Uterus (tissue), 4 donors: ENCODE results near the gene WDR4. TPM values are rescaled to one million over a fixed set of nuclear protein-coding genes. Genes with fewer than 3 reads are reported as not detected.
"Not testable (repeated sequence)": the region's sequence is repeated elsewhere in the genome, so short reads cannot be mapped to it uniquely, and the experiment has no call there.

Source experiments
- DNase-seq, 2 donors: peaks; one replicate each; pipeline ENCODE4 v3.0.0-alpha.2; 2019 to 2020
- H3K27ac ChIP-seq, 2 donors: fragments of 200-600 bp; sonication (generic); 1 replicate in 1 of 2; 2 replicates in 1 of 2; pipeline ENCODE4 v1.5.1; 2016 to 2018
- H3K27me3 ChIP-seq, 2 donors: fragments of 200-600 bp; sonication (generic); one replicate each; pipeline ENCODE4 v1.5.1; 2018 to 2019; ENCODE audit warnings: control low read depth in 1 of 2
- H3K36me3 ChIP-seq, 2 donors: fragments of 200-600 bp; sonication (generic); one replicate each; pipeline ENCODE4 v1.5.1; 2019; ENCODE audit warnings: control low read depth in 1 of 2
- H3K4me1 ChIP-seq, 2 donors: fragments of 200-600 bp; sonication (generic); one replicate each; pipeline ENCODE4 v1.5.1; 2018 to 2019; ENCODE audit warnings: control low read depth in 1 of 2
- H3K4me3 ChIP-seq, 2 donors: fragments of 200-600 bp; sonication (generic); 1 replicate in 1 of 2; 2 replicates in 1 of 2; pipeline ENCODE4 v1.5.1; 2018 to 2019; ENCODE audit warnings: mild to moderate bottlenecking in 1 of 2
- H3K9me3 ChIP-seq, 2 donors: fragments of 200-600 bp; sonication (generic); one replicate each; pipeline ENCODE4 v1.5.1; 2019; ENCODE audit warnings: control low read depth in 1 of 2
- POLR2A ChIP-seq, 2 donors: fragments of 450-650 bp; IDR thresholded peaks; one replicate each; pipeline ENCODE4 v1.6.1; 2016; ENCODE audit warnings: antibody characterized with exemption in 2 of 2, mild to moderate bottlenecking in 1 of 2, moderate library complexity in 1 of 2
- intact Hi-C: fragments of 100-400 bp; cut with DNase I; formaldehyde crosslinking; loops from one replicate; pipeline ENCODE4 v1.15.1; 2023; ENCODE audit warnings: low total_unique reads
- total RNA-seq, 4 donors: library from RNA; depleted of rRNA in 3 of 4; stranded (reverse); fragments of >200 nt in 3 of 4; gene quantifications; one replicate each; pipeline versions ENCODE4 v1.1.0 to v1.2.4, GENCODE V29; 2014 to 2023
- TF ChIP-seq, protein P1 (sequence below), 4 experiments: fragments of 200-600 bp in 2 of 4; fragments of 450-650 bp in 2 of 4; sonication (generic) in 2 of 4; IDR thresholded peaks; one replicate each; pipeline ENCODE4 v1.5.1; 2016 to 2019; ENCODE audit warnings: antibody characterized with exemption in 4 of 4, mild to moderate bottlenecking in 2 of 4, moderate library complexity in 1 of 4
- donor health status: DM: yes; HTN: yes; CAD: no.

The WDR4 gene
- total RNA-seq, 4 donors from 2014 or later: 6.4 to 19.1 (median 17.8) TPM; not detected in 1

DNA sequence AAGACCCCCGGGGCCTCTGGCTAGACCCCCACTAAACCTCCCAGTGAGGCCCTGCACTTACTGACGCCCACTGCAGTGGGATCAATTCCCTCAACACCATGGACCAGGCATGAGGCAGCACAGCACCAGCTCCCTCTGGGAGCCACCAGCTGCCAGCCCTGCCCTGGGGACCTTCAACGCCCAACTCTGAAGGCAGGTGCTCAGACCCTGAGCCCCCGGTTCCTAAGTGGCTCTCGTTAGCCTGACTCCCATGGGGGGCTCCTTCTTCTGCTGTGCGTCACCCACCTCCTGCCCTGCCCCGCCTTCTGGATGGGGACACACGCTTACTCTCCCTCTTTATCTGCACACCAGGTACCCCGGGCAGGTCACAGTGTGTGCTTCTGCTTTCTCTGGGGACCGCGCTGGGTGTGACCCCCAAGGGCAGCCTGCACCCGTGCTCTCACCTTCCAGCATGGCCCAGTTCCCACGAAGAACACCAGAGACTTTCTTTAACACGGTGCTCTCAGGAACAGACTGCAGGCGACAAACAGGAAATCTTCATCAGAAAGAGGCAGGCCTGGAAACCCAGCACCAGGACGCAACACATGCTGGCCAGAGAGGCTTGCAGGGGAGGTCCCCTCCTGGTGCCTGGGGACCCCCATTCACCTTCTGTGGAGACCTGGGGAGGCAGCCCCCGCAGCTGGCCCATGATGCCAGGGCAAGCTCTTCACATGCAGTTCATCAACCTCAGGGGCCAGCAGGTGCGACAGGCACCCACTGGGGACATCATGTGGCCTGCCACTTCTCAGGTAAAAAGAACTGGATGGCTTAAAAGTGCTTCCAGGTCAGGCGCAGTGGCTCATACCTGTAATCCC lies 27.3 kb downstream of the WDR4 start:
- H3K36me3 ChIP-seq: no peaks in the 10 kb centered on the region
- H3K9me3 ChIP-seq: no peaks in the 10 kb centered on the region
- no peak overlapping the region for H3K4me3 ChIP-seq
- no peaks in the 10 kb centered on the region for H3K27me3 ChIP-seq
- no peak overlapping the region for H3K27ac ChIP-seq
- H3K4me1 ChIP-seq: no peaks in the 10 kb centered on the region
- intact Hi-C loops: no loop called here
- TF ChIP-seq, protein P1, sequence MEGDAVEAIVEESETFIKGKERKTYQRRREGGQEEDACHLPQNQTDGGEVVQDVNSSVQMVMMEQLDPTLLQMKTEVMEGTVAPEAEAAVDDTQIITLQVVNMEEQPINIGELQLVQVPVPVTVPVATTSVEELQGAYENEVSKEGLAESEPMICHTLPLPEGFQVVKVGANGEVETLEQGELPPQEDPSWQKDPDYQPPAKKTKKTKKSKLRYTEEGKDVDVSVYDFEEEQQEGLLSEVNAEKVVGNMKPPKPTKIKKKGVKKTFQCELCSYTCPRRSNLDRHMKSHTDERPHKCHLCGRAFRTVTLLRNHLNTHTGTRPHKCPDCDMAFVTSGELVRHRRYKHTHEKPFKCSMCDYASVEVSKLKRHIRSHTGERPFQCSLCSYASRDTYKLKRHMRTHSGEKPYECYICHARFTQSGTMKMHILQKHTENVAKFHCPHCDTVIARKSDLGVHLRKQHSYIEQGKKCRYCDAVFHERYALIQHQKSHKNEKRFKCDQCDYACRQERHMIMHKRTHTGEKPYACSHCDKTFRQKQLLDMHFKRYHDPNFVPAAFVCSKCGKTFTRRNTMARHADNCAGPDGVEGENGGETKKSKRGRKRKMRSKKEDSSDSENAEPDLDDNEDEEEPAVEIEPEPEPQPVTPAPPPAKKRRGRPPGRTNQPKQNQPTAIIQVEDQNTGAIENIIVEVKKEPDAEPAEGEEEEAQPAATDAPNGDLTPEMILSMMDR (IDR thresholded peaks at IDR 0.05): no peak
- no peak for TF ChIP-seq POLR2A (IDR thresholded peaks at IDR 0.05)
- no peak for DNase-seq

DNA sequence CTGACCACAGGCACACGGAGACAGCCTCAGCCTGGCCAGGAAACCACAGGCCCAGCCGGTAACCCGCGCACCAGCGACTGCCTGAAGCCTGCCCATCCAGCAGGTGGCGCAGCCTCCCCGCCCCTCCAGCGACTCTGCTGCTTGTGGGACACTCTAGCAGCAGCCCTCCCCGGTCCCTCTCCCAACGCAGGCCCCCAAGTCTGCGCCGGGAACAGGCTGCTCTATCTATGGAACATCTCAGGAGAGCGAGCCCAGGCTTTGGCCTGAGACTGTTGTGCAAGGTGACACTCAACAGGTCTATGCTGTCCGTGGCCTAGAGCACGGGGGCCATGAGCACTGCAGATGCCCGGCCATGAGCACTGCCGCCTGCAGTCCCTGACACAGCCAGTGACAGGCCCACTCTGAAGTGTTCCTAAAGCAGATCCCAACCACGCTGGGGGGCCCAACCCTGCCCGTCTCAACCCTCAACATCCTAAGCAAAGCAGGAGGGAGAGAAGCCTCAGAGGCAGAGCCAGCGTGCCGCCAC lies 28.4 kb downstream of the WDR4 start:
- Histone ChIP-seq H3K9me3 (no peaks in the 10 kb centered on the region), H3K36me3 (no peaks in the 10 kb centered on the region), H3K27ac (no peak overlapping the region), H3K4me3 (no peak overlapping the region), H3K27me3 (no peaks in the 10 kb centered on the region), H3K4me1 (no peaks in the 10 kb centered on the region)
- no peak for DNase-seq
- no peak for TF ChIP-seq POLR2A (IDR thresholded peaks at IDR 0.05)
- intact Hi-C loops: no loop called here

DNA sequence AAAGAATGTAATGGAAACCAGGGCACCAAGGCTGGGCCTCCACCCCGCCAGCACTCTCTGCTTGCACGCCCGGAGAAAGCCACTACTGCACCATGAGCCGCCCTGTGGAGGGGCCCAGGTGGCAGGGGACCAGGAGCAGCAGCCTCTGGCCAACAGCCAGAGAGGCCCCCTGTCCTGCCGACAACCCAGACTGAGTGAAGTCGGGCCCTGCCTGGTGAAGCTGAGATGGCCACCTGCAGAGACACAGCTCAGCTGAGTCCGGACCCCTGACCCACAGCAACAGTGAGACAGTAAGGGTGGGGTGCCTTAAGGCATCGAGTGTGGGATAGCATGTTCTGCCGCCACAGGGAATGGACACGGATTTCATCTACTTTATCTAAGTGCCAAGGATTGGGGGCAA lies 28.9 kb downstream of the WDR4 start:
- H3K36me3 ChIP-seq: no peaks in the 10 kb centered on the region
- no peaks in the 10 kb centered on the region for H3K4me1 ChIP-seq
- no peak for TF ChIP-seq POLR2A (IDR thresholded peaks at IDR 0.05)
- TF ChIP-seq, protein P1 (IDR thresholded peaks at IDR 0.05): no peak
- DNase-seq: no peak
- H3K4me3 ChIP-seq: no peak overlapping the region
- H3K27me3 ChIP-seq: no peaks in the 10 kb centered on the region
- intact Hi-C loops: no loop called here
- H3K9me3 ChIP-seq: no peaks in the 10 kb centered on the region
- no peak overlapping the region for H3K27ac ChIP-seq

DNA sequence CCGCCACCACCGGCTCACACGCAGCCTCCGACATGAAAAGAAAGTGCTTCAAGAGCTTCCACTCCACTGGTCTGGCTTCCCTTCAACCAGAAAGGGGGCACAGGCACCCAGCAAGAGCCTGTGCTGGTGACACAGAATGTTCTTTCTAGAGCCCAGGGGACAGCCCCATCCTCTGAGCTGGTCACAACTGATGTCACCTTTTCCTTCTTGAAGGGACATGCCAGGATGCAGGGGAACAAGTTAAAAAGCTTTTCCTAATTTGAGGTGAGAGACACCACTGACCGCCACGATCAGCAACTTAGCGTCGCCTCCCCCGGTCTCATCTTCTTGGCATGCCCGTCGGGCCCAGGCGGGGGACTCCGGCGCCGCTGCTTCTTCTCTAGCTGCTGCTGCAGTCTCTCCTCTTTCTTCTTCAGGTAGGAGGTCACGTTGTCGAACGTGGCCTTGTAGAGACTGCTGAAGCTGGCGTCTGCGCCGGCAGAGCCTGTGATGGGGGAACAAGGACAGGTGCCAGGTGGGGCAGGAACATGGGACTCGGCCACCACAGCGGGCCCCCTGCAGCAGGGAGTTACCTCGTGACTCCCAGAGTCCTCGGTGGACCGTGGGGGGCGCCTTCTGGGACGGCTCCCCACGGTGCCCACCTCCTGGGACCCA lies 29.5 kb downstream of the WDR4 start:
- no peaks in the 10 kb centered on the region for H3K4me1 ChIP-seq
- DNase-seq: no peak
- H3K4me3 ChIP-seq: no peak overlapping the region
- H3K27ac ChIP-seq: no peak overlapping the region
- no peaks in the 10 kb centered on the region for H3K27me3 ChIP-seq
- no peak for TF ChIP-seq POLR2A (IDR thresholded peaks at IDR 0.05)
- TF ChIP-seq, protein P1 (IDR thresholded peaks at IDR 0.05): no peak
- H3K9me3 ChIP-seq: no peaks in the 10 kb centered on the region
- intact Hi-C loops: no loop called here
- no peaks in the 10 kb centered on the region for H3K36me3 ChIP-seq

DNA sequence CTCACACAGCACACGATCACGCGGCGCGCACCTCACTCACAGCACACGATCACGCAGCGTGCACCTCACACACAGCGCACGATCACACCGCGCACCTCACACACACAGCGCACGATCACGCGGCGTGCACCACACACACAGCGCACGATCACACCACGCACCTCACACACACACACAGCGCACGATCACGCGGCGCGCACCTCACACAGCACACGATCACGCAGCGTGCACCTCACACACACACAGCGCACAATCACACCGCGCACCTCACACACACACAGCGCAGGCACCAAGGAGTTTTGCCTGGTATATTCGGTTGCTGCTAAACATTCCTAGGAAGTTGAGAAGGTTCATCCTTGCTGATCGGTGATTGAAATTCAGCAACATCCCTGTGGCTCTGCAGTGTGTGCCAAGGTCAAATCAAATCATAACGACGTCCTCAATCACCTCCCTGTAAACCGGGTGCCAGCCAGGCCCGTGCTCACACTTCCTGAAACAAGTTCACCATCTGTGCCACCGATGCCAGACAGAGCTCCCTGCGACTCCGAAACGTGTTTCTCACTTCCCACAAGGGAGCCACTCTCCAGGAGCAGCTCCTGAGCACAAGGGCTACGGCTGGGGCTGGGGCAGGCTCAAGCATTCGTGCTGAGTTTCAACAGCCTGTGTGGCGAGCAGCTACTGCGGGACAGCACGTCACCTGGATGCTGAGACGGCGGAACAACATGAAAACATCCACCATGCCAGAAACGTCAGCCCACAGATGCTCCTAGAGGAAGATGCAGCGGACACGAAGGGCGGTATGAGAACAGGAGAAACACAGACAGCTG lies 30.2 kb downstream of the WDR4 start:
- H3K27me3 ChIP-seq: no peaks in the 10 kb centered on the region
- H3K4me1 ChIP-seq: no peaks in the 10 kb centered on the region
- H3K27ac ChIP-seq: no peak overlapping the region
- no peak for TF ChIP-seq POLR2A (IDR thresholded peaks at IDR 0.05)
- TF ChIP-seq, protein P1 (IDR thresholded peaks at IDR 0.05): no peak
- intact Hi-C loops: no loop called here
- H3K36me3 ChIP-seq: no peaks in the 10 kb centered on the region
- no peak overlapping the region for H3K4me3 ChIP-seq
- no peak for DNase-seq
- no peaks in the 10 kb centered on the region for H3K9me3 ChIP-seq

DNA sequence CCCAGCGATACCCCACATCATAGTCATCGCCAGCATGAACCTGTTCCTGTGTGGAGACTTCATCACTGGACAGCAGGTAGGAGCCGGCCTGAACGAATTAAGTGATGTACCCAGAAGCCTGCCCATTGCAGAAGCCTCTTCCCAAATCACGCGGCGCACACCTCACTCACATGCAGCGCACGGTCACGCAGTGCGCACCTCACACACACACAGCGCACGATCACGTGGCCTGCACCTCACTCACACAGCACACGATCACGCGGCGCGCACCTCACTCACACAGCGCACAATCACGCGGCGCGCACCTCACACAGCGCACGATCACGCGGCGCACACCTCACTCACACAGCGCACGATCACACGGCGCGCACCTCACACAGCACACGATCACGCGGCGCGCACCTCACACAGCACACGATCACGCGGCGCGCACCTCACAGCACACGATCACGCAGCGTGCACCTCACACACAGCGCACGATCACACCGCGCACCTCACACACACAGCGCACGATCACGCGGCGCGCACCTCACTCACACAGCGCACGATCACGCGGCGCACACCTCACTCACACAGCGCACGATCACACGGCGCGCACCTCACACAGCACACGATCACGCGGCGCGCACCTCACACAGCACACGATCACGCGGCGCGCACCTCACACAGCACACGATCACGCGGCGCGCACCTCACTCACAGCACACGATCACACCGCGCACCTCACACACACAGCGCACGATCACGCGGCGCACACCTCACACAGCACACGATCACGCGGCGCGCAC lies 31.0 kb downstream of the WDR4 start:
- H3K27ac ChIP-seq, H3K36me3 ChIP-seq, DNase-seq, intact Hi-C loops, H3K27me3 ChIP-seq, H3K4me3 ChIP-seq, H3K9me3 ChIP-seq, H3K4me1 ChIP-seq: not testable (repeated sequence)
